Uterus (tissue), 4 donors: ENCODE results near the gene ANKRD6. TPM values are rescaled to one million over a fixed set of nuclear protein-coding genes. Genes with fewer than 3 reads are reported as not detected.

Source experiments
- DNase-seq, 2 donors: peaks; one replicate each; pipeline ENCODE4 v3.0.0-alpha.2; 2019 to 2020
- H3K27ac ChIP-seq, 2 donors: fragments of 200-600 bp; sonication (generic); 1 replicate in 1 of 2; 2 replicates in 1 of 2; pipeline ENCODE4 v1.5.1; 2016 to 2018
- H3K27me3 ChIP-seq, 2 donors: fragments of 200-600 bp; sonication (generic); one replicate each; pipeline ENCODE4 v1.5.1; 2018 to 2019; ENCODE audit warnings: control low read depth in 1 of 2
- H3K36me3 ChIP-seq, 2 donors: fragments of 200-600 bp; sonication (generic); one replicate each; pipeline ENCODE4 v1.5.1; 2019; ENCODE audit warnings: control low read depth in 1 of 2
- H3K4me1 ChIP-seq, 2 donors: fragments of 200-600 bp; sonication (generic); one replicate each; pipeline ENCODE4 v1.5.1; 2018 to 2019; ENCODE audit warnings: control low read depth in 1 of 2
- H3K4me3 ChIP-seq, 2 donors: fragments of 200-600 bp; sonication (generic); 1 replicate in 1 of 2; 2 replicates in 1 of 2; pipeline ENCODE4 v1.5.1; 2018 to 2019; ENCODE audit warnings: mild to moderate bottlenecking in 1 of 2
- H3K9me3 ChIP-seq, 2 donors: fragments of 200-600 bp; sonication (generic); one replicate each; pipeline ENCODE4 v1.5.1; 2019; ENCODE audit warnings: control low read depth in 1 of 2
- CTCF ChIP-seq, 4 experiments: fragments of 200-600 bp in 2 of 4; fragments of 450-650 bp in 2 of 4; sonication (generic) in 2 of 4; IDR thresholded peaks; one replicate each; pipeline ENCODE4 v1.5.1; 2016 to 2019; ENCODE audit warnings: antibody characterized with exemption in 4 of 4, mild to moderate bottlenecking in 2 of 4, moderate library complexity in 1 of 4
- POLR2A ChIP-seq, 2 donors: fragments of 450-650 bp; IDR thresholded peaks; one replicate each; pipeline ENCODE4 v1.6.1; 2016; ENCODE audit warnings: antibody characterized with exemption in 2 of 2, mild to moderate bottlenecking in 1 of 2, moderate library complexity in 1 of 2
- intact Hi-C: fragments of 100-400 bp; cut with DNase I; formaldehyde crosslinking; loops from one replicate; pipeline ENCODE4 v1.15.1; 2023; ENCODE audit warnings: low total_unique reads
- total RNA-seq, 4 donors: library from RNA; depleted of rRNA in 3 of 4; stranded (reverse); fragments of >200 nt in 3 of 4; gene quantifications; one replicate each; pipeline versions ENCODE4 v1.1.0 to v1.2.4, GENCODE V29; 2014 to 2023
- donor health status: DM: yes; HTN: yes; CAD: no.

Gene ANKRD6
- total RNA-seq, 4 donors from 2014 or later = 6.7 to 32.6 (median 24.5) TPM

- no peak overlapping the region for H3K27ac ChIP-seq
- H3K4me3 ChIP-seq = no peak overlapping the region
- peak; percentile 46 to 53 for DNase-seq
- H3K36me3 ChIP-seq = no peaks in the 10 kb centered on the region
- H3K4me1 ChIP-seq = no peaks in the 10 kb centered on the region
- intact Hi-C loops = no loop called here
- TF ChIP-seq POLR2A (IDR thresholded peaks at IDR 0.05) (no peak), CTCF (IDR thresholded peaks at IDR 0.05) (peak; percentile 56 to 70 (median 66))
- no peaks in the 10 kb centered on the region for H3K27me3 ChIP-seq
- H3K9me3 ChIP-seq = no peaks in the 10 kb centered on the region
Measured at GRCh38 chr6:89610149-89610642, 177.2 kb downstream of the ANKRD6 start.

- H3K4me1 ChIP-seq = no peaks in the 10 kb centered on the region
- TF ChIP-seq POLR2A (IDR thresholded peaks at IDR 0.05) (no peak), CTCF (IDR thresholded peaks at IDR 0.05) (no peak)
- DNase-seq = no peak
- no peaks in the 10 kb centered on the region for H3K36me3 ChIP-seq
- intact Hi-C loops = no loop called here
- H3K27ac ChIP-seq = no peak overlapping the region
- no peaks in the 10 kb centered on the region for H3K27me3 ChIP-seq
- no peaks in the 10 kb centered on the region for H3K9me3 ChIP-seq
- no peak overlapping the region for H3K4me3 ChIP-seq
Measured at GRCh38 chr6:89611666-89612065, 178.7 kb downstream of the ANKRD6 start.

- DNase-seq = no peak
- no peaks in the 10 kb centered on the region for H3K9me3 ChIP-seq
- no peaks in the 10 kb centered on the region for H3K27me3 ChIP-seq
- no peak overlapping the region for H3K27ac ChIP-seq
- no peaks in the 10 kb centered on the region for H3K36me3 ChIP-seq
- H3K4me3 ChIP-seq = no peak overlapping the region
- no peaks in the 10 kb centered on the region for H3K4me1 ChIP-seq
- no peak for TF ChIP-seq CTCF (IDR thresholded peaks at IDR 0.05)
- TF ChIP-seq POLR2A (IDR thresholded peaks at IDR 0.05) = no peak
- intact Hi-C loops = no loop called here
Measured at GRCh38 chr6:89612121-89612520, 179.2 kb downstream of the ANKRD6 start.

GRCh38 chr6:89613790-89614189 lies 180.8 kb downstream of the ANKRD6 start:
- TF ChIP-seq CTCF (IDR thresholded peaks at IDR 0.05) (no peak), POLR2A (IDR thresholded peaks at IDR 0.05) (no peak)
- no peaks in the 10 kb centered on the region for H3K9me3 ChIP-seq
- intact Hi-C loops = no loop called here
- no peak for DNase-seq
- no peaks in the 10 kb centered on the region for H3K4me1 ChIP-seq
- H3K4me3 ChIP-seq = no peak overlapping the region
- no peak overlapping the region for H3K27ac ChIP-seq
- no peaks in the 10 kb centered on the region for H3K36me3 ChIP-seq
- H3K27me3 ChIP-seq = no peaks in the 10 kb centered on the region

GRCh38 chr6:89615882-89616281 lies 182.9 kb downstream of the ANKRD6 start:
- TF ChIP-seq CTCF (IDR thresholded peaks at IDR 0.05) = no peak
- TF ChIP-seq POLR2A (IDR thresholded peaks at IDR 0.05) = no peak
- DNase-seq = no peak
- no peak overlapping the region for H3K4me3 ChIP-seq
- no peak overlapping the region for H3K27ac ChIP-seq
- H3K27me3 ChIP-seq = no peaks in the 10 kb centered on the region
- H3K36me3 ChIP-seq = no peaks in the 10 kb centered on the region
- H3K9me3 ChIP-seq = no peaks in the 10 kb centered on the region
- no peaks in the 10 kb centered on the region for H3K4me1 ChIP-seq
- intact Hi-C loops = no loop called here
